ENCODE measurements around the gene EDN3.

GRCh38 chr20:59363101-59363500, 62.7 kb downstream of the EDN3 start:
- TF ChIP-seq, protein P1, sequence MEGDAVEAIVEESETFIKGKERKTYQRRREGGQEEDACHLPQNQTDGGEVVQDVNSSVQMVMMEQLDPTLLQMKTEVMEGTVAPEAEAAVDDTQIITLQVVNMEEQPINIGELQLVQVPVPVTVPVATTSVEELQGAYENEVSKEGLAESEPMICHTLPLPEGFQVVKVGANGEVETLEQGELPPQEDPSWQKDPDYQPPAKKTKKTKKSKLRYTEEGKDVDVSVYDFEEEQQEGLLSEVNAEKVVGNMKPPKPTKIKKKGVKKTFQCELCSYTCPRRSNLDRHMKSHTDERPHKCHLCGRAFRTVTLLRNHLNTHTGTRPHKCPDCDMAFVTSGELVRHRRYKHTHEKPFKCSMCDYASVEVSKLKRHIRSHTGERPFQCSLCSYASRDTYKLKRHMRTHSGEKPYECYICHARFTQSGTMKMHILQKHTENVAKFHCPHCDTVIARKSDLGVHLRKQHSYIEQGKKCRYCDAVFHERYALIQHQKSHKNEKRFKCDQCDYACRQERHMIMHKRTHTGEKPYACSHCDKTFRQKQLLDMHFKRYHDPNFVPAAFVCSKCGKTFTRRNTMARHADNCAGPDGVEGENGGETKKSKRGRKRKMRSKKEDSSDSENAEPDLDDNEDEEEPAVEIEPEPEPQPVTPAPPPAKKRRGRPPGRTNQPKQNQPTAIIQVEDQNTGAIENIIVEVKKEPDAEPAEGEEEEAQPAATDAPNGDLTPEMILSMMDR (IDR thresholded peaks at IDR 0.05): no peak
- no peak for TF ChIP-seq POLR2A (IDR thresholded peaks at IDR 0.05)
